GM12878 (cell line): ENCODE results near the gene FAT1. TPM values are rescaled to one million over a fixed set of nuclear protein-coding genes. Genes with fewer than 3 reads are reported as not detected.

Experiments
- ATAC-seq: fragments of 200-7000 bp; cut with Tn5 transposase; 3 replicates; pipeline ENCODE4 v1.9.1; 2020; ENCODE audit warnings: mild to moderate bottlenecking, moderate library complexity
- BruUV-seq: library from RNA; stranded (reverse); fragments of 400-500 nt; replicated peaks from 2 replicates; lab custom pipeline; 2021; lab: Mats Ljungman, UMichigan
- CTCF ChIA-PET: fragments of 300-600 bp; sonication (Branson Sonifier 250); formaldehyde crosslinking; extraction: SDS; loops from one replicate; lab custom pipeline; 2021; ENCODE audit warnings: inconsistent platforms; lab: Yijun Ruan, JAX
- POLR2A ChIA-PET: fragments of 350-600 bp; formaldehyde crosslinking; extraction: SDS; loops from one replicate; lab custom pipeline; 2021; ENCODE audit warnings: inconsistent platforms; lab: Charles Lee
- RAD21 ChIA-PET: fragments of 300-600 bp; sonication (Branson Sonifier 250); formaldehyde crosslinking; loops from one replicate; lab custom pipeline; 2023; ENCODE audit warnings: antibody characterized with exemption; ENCODE audit not compliant: unreplicated experiment; lab: Charles Lee
- SMC1A ChIA-PET: fragments of 300-600 bp; sonication (Branson Sonifier 250); formaldehyde crosslinking; loops from one replicate; lab custom pipeline; 2023; ENCODE audit not compliant: unreplicated experiment, uncharacterized antibody; lab: Charles Lee
- DNase-seq: peaks from one replicate; pipeline ENCODE4 v3.0.0-alpha.2; 2011; ENCODE audit warnings: low read depth, low spot score
- FAIRE-seq: peaks from 3 replicates; lab custom pipeline; 2011; peaks lifted over from hg19 to GRCh38; lab: Jason Lieb, UNC
- H2AFZ ChIP-seq: 2 replicates; pipeline ENCODE4 v1.6.0; 2011; ENCODE audit warnings: low read depth, low read length, control low read depth; ENCODE audit not compliant: control insufficient read depth
- H3K27ac ChIP-seq: 2 replicates; pipeline ENCODE4 v1.5.1; 2011; ENCODE audit warnings: control low read depth; ENCODE audit not compliant: control insufficient read depth, insufficient read depth
- H3K27me3 ChIP-seq, 2 experiments: replicated peaks in 1 of 2; 2 replicates each; pipeline versions ENCODE4 v1.6.0 to v1.6.1; 2011; ENCODE audit warnings: low read length in 1 of 2; ENCODE audit not compliant: control insufficient read depth in 2 of 2, insufficient read depth in 2 of 2
- H3K36me3 ChIP-seq, 2 experiments: 2 replicates each; pipeline ENCODE4 v1.5.1; 2011; ENCODE audit warnings: low read length in 1 of 2; ENCODE audit not compliant: control insufficient read depth in 2 of 2, insufficient read depth in 2 of 2
- H3K4me1 ChIP-seq: 2 replicates; pipeline ENCODE4 v1.6.1; 2011; ENCODE audit warnings: mild to moderate bottlenecking, low read length, moderate library complexity, mixed read lengths; ENCODE audit not compliant: control insufficient read depth, insufficient read depth
- H3K4me2 ChIP-seq: 2 replicates; pipeline ENCODE4 v1.6.0; 2011; ENCODE audit warnings: control low read depth; ENCODE audit not compliant: control insufficient read depth, insufficient read depth
- H3K4me3 ChIP-seq: fragments of 200-600 bp; sonication (generic); 2 replicates; pipeline ENCODE4 v1.5.1; 2016
- H3K79me2 ChIP-seq: 2 replicates; pipeline ENCODE4 v1.6.0; 2011; ENCODE audit warnings: low read length; ENCODE audit not compliant: control insufficient read depth, insufficient read depth
- H3K9ac ChIP-seq: 2 replicates; pipeline ENCODE4 v1.8.0; 2011; ENCODE audit warnings: low read length, control low read depth, mixed read lengths; ENCODE audit not compliant: control insufficient read depth, insufficient read depth
- H3K9me3 ChIP-seq: replicated peaks from 3 replicates; pipeline ENCODE4 v1.5.1; 2011; ENCODE audit warnings: mild to moderate bottlenecking, low read length; ENCODE audit not compliant: control insufficient read depth, insufficient read depth
- H4K20me1 ChIP-seq: 2 replicates; pipeline ENCODE4 v1.6.0; 2011; ENCODE audit not compliant: control insufficient read depth, insufficient read depth
- CEBPB ChIP-seq, 2 experiments: fragments of 150-350 bp in 1 of 2; IDR thresholded peaks; 2 replicates each; pipeline ENCODE4 v1.6.1; 2012 to 2014; ENCODE audit warnings: low read depth in 2 of 2, low read length in 2 of 2, borderline replicate concordance in 1 of 2, inconsistent platforms in 1 of 2
- CREB1 ChIP-seq: IDR thresholded peaks from 2 replicates; pipeline ENCODE4 v1.6.1; 2012; ENCODE audit warnings: low read depth, mild to moderate bottlenecking, inconsistent platforms
- E2F4 ChIP-seq: IDR thresholded peaks from 2 replicates; pipeline ENCODE4 v1.6.1; 2012; ENCODE audit warnings: low read depth, low read length, improper control_type of control experiment
- FOXK2 ChIP-seq: fragments of 450-650 bp; IDR thresholded peaks from 2 replicates; pipeline ENCODE4 v1.6.1; 2017; ENCODE audit warnings: mild to moderate bottlenecking, moderate library complexity
- JUND ChIP-seq: IDR thresholded peaks from 2 replicates; pipeline ENCODE4 v1.6.1; 2012; ENCODE audit warnings: low read depth, mild to moderate bottlenecking, low read length, improper control_type of control experiment, moderate library complexity
- MEF2A ChIP-seq: IDR thresholded peaks from 2 replicates; pipeline ENCODE4 v1.6.1; 2011; ENCODE audit warnings: low read depth, mild to moderate bottlenecking, low read length, moderate library complexity; ENCODE audit not compliant: insufficient read depth
- PBX3 ChIP-seq: IDR thresholded peaks from 2 replicates; pipeline ENCODE4 v1.6.1; 2011; ENCODE audit warnings: mild to moderate bottlenecking, low read depth, low read length, moderate library complexity; ENCODE audit not compliant: insufficient replicate concordance
- POLR2AphosphoS2 ChIP-seq: IDR thresholded peaks from 2 replicates; pipeline ENCODE4 v1.6.1; 2011; ENCODE audit warnings: low read depth, mild to moderate bottlenecking, low read length, improper control_type of control experiment, moderate library complexity
- SMC3 ChIP-seq: IDR thresholded peaks from 2 replicates; pipeline ENCODE4 v1.6.1; 2011; ENCODE audit warnings: low read length, improper control_type of control experiment, borderline replicate concordance
- SUPT20H ChIP-seq: IDR thresholded peaks from 2 replicates; pipeline ENCODE4 v1.6.1; 2011; ENCODE audit warnings: low read depth, mild to moderate bottlenecking, low read length, moderate library complexity, borderline replicate concordance; ENCODE audit not compliant: control insufficient read depth
- ZNF274 ChIP-seq: IDR thresholded peaks from one replicate; pipeline ENCODE4 v1.8.0; 2011; ENCODE audit not compliant: insufficient read length, insufficient read depth
- ZZZ3 ChIP-seq: IDR thresholded peaks from 2 replicates; pipeline ENCODE4 v1.6.1; 2011; ENCODE audit warnings: low read depth; ENCODE audit not compliant: control insufficient read depth, insufficient read length
- WGBS: methylation state at CpG from one replicate; pipeline ENCODE4 v1.1.6; 2016; ENCODE audit warnings: low lambda C conversion rate; ENCODE audit not compliant: insufficient replicate concordance, insufficient coverage; ENCODE audit errors: missing lambda C conversion rate; 5-methylcytosine and 5-hydroxymethylcytosine counted together
- in situ Hi-C: fragments of 300-500 bp; cut with MboI; formaldehyde crosslinking; loops from 9 replicates; pipeline ENCODE4 v1.14.3; 2018; ENCODE audit warnings: mixed read lengths
- intact Hi-C: fragments of 100-400 bp; cut with micrococcal nuclease; formaldehyde crosslinking; loops from one replicate; pipeline ENCODE4 v1.14.2; 2022; ENCODE audit not compliant: unreplicated experiment
- polyA plus RNA-seq, 11 experiments: library from polyadenylated mRNA; depleted of rRNA in 4 of 11; unstranded in 6 of 11; stranded (reverse) in 5 of 11; fragments of >200 nt; fragmentation: Nextera tagmentation in 4 of 11; fragmentation: Illumina TruSeq in 1 of 11; extraction: Ambion mirVana in 4 of 11; extraction: Trizol in 1 of 11; gene quantifications; 1 replicate in 1 of 11; 2 replicates in 10 of 11; pipeline versions ENCODE4 v1.2.1 to v1.2.3, GENCODE V29; 2011 to 2016; ENCODE audit warnings: inconsistent platforms in 2 of 11, missing spikeins in 2 of 11, low read depth in 1 of 11
- total RNA-seq, 4 experiments: library from RNA; depleted of rRNA in 3 of 4; stranded (reverse); fragments of >200 nt in 3 of 4; fragmentation: Illumina TruSeq in 1 of 4; extraction: Trizol in 1 of 4; gene quantifications; 2 replicates each; pipeline versions ENCODE4 v1.2.1 to v1.2.3, GENCODE V29; 2013 to 2021
- TF ChIP-seq, protein P1 (sequence below): fragments of 450-650 bp; IDR thresholded peaks from 2 replicates; pipeline ENCODE4 v1.6.1; 2017; ENCODE audit warnings: borderline replicate concordance
- TF ChIP-seq, protein P2 (sequence below): IDR thresholded peaks from 2 replicates; pipeline ENCODE4 v1.6.1; 2011; ENCODE audit warnings: low read depth, mild to moderate bottlenecking, low read length, moderate library complexity, borderline replicate concordance; ENCODE audit errors: extremely low read depth

The FAT1 gene
- total and polyA plus RNA-seq, 10 of the 15 experiments (the other 5 are each of a cell fraction or from before 2014, with no cell fraction given): 0.04 to 11.8 (median 0.11) TPM; not detected in 1

GRCh38 chr4:186746581-186746980 lies 22.9 kb upstream of the FAT1 start (continued):
- TF ChIP-seq, protein P1, sequence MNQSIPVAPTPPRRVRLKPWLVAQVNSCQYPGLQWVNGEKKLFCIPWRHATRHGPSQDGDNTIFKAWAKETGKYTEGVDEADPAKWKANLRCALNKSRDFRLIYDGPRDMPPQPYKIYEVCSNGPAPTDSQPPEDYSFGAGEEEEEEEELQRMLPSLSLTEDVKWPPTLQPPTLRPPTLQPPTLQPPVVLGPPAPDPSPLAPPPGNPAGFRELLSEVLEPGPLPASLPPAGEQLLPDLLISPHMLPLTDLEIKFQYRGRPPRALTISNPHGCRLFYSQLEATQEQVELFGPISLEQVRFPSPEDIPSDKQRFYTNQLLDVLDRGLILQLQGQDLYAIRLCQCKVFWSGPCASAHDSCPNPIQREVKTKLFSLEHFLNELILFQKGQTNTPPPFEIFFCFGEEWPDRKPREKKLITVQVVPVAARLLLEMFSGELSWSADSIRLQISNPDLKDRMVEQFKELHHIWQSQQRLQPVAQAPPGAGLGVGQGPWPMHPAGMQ: no peak
- TF ChIP-seq, all 136 proteins: peak for 0

DNA sequence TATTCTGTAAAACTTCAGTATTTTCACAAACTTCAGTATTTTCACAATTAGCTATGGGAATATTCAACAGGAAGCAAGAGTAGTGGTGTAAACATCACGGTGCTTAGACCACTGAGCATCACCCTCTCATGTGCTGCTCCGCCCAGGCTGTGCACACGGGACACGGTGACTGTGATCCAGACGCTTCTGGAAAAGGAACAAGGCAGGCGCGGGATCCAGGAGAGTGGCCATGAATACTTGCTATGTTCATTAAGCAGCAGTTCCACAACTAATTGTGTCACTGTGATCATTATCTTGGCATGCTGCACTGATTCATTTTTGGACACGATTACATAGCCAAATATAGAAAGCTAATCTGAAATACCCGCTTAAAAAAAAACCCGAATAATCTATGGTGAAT lies 19.6 kb upstream of the FAT1 start:
- Histone ChIP-seq H3K4me2 (no peak overlapping the region), H3K4me1 (no peaks in the 10 kb centered on the region), H4K20me1 (no peaks in the 10 kb centered on the region), H3K79me2 (no peaks in the 10 kb centered on the region), H3K36me3 (no peaks in the 10 kb centered on the region), H3K9me3 (no peaks in the 10 kb centered on the region), H2AFZ (no peak overlapping the region), H3K4me3 (no peak overlapping the region), H3K27ac (no peak overlapping the region), H3K27me3 (no peaks in the 10 kb centered on the region), H3K9ac (no peak overlapping the region)
- ChIA-PET POLR2A (no interaction called here), CTCF (no interaction called here), SMC1A (no interaction called here), RAD21 (no interaction called here)
- in situ Hi-C loops (no loop called here), intact Hi-C loops (no loop called here)
- WGBS: 36% methylated on average over 10 of the region's 10 CpGs
- TF ChIP-seq MEF2A (no peak), CREB1 (no peak), POLR2AphosphoS2 (no peak), SUPT20H (no peak), ZZZ3 (no peak), PBX3 (no peak), JUND (no peak), CEBPB (IDR thresholded peaks at IDR 0.05; ENCODE audit: borderline replicate concordance in 1 of 2, low read depth in 2 of 2, low read length in 2 of 2) (no peak), E2F4 (no peak), SMC3 (no peak), FOXK2 (no peak), ZNF274 (no peak)
- TF ChIP-seq, protein P2, sequence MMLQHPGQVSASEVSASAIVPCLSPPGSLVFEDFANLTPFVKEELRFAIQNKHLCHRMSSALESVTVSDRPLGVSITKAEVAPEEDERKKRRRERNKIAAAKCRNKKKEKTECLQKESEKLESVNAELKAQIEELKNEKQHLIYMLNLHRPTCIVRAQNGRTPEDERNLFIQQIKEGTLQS: no peak
- ATAC-seq (no peak), DNase-seq (no peak), FAIRE-seq (no peak)
- BruUV-seq: no TSS peak
